Nephron progenitor cell (in vitro differentiated cells): Measurements from ENCODE around the gene HK2.
"Not testable (repeated sequence)": the region's sequence is repeated elsewhere in the genome, so short reads cannot be mapped to it uniquely, and the experiment has no call there.

ENCODE experiments used
- DNase-seq: peaks from one replicate; pipeline ENCODE4 v3.0.0; 2021
- H3K27ac Mint-ChIP-seq: 2 replicates; pipeline ENCODE4 v1.8.0; 2021; ENCODE audit warnings: mild to moderate bottlenecking, moderate library complexity, mixed read lengths
- H3K27me3 Mint-ChIP-seq: 2 replicates; pipeline ENCODE4 v1.8.0; 2021; ENCODE audit warnings: mild to moderate bottlenecking, low read depth, mixed read lengths; ENCODE audit not compliant: poor library complexity
- H3K36me3 Mint-ChIP-seq: 2 replicates; pipeline ENCODE4 v1.8.0; 2021; ENCODE audit warnings: low read depth, mixed read lengths
- H3K4me1 Mint-ChIP-seq: 2 replicates; pipeline ENCODE4 v1.8.0; 2021; ENCODE audit warnings: mixed read lengths
- H3K4me3 Mint-ChIP-seq: 2 replicates; pipeline ENCODE4 v1.8.0; 2021; ENCODE audit warnings: mild to moderate bottlenecking, moderate library complexity, mixed read lengths
- H3K9me3 Mint-ChIP-seq: 2 replicates; pipeline ENCODE4 v1.8.0; 2021; ENCODE audit warnings: mild to moderate bottlenecking, moderate library complexity, mixed read lengths
- CTCF ChIP-seq: fragments of 200-600 bp; sonication (generic); IDR thresholded peaks from 2 replicates; pipeline ENCODE4 v1.5.0; 2021; ENCODE audit warnings: antibody characterized with exemption

HK2 gene

GRCh38 chr2:74831693-74832530 lies 2.0 kb upstream of the HK2 start:
- DNase-seq: no peak
- no peak overlapping the region for H3K4me3 Mint-ChIP-seq
- H3K9me3 Mint-ChIP-seq: no peaks in the 10 kb centered on the region
- H3K27ac Mint-ChIP-seq: no peak overlapping the region
- peaks cover 19% of the 10 kb centered on the region for H3K4me1 Mint-ChIP-seq
- TF ChIP-seq CTCF: no peak
- peaks cover 4% of the 10 kb centered on the region for H3K36me3 Mint-ChIP-seq
- peaks cover 11% of the 10 kb centered on the region for H3K27me3 Mint-ChIP-seq

- peak; percentile 53 for DNase-seq
- peak overlapping the region; percentile 91 for H3K27ac Mint-ChIP-seq
Measured at GRCh38 chr2:74834234-74834791, 386 bp downstream of the HK2 start.

GRCh38 chr2:74834792-74835755 lies 1.1 kb downstream of the HK2 start:
- Mint-ChIP-seq H3K36me3 (peaks cover 27% of the 10 kb centered on the region), H3K9me3 (no peaks in the 10 kb centered on the region), H3K27ac (peak overlapping the region; percentile 98), H3K27me3 (peaks cover 11% of the 10 kb centered on the region), H3K4me3 (peak overlapping the region; percentile 98), H3K4me1 (peaks cover 40% of the 10 kb centered on the region)
- DNase-seq: peak; percentile 69
- TF ChIP-seq CTCF: no peak

More at GRCh38 chr2:74834234-74834791, 386 bp downstream of the HK2 start:
- H3K27me3 Mint-ChIP-seq: peaks cover 17% of the 10 kb centered on the region
- peaks cover 40% of the 10 kb centered on the region for H3K4me1 Mint-ChIP-seq
- H3K4me3 Mint-ChIP-seq: peak overlapping the region; percentile 98
- not testable (repeated sequence) for H3K9me3 Mint-ChIP-seq
- H3K36me3 Mint-ChIP-seq: peaks cover 25% of the 10 kb centered on the region

- peak overlapping the region; percentile 36 for H3K27ac Mint-ChIP-seq
- TF ChIP-seq CTCF: peak; percentile 79
Measured at GRCh38 chr2:74835831-74836674, 2.1 kb downstream of the HK2 start.

GRCh38 chr2:74836675-74837401 lies 2.9 kb downstream of the HK2 start:
- H3K36me3 Mint-ChIP-seq: peaks cover 39% of the 10 kb centered on the region
- H3K4me3 Mint-ChIP-seq: peak overlapping the region; percentile 98

More at GRCh38 chr2:74835831-74836674, 2.1 kb downstream of the HK2 start:
- peaks cover 32% of the 10 kb centered on the region for H3K36me3 Mint-ChIP-seq
- H3K9me3 Mint-ChIP-seq: no peaks in the 10 kb centered on the region
- H3K4me1 Mint-ChIP-seq: peaks cover 44% of the 10 kb centered on the region
- peak; percentile 22 for DNase-seq
- peak overlapping the region; percentile 98 for H3K4me3 Mint-ChIP-seq
- H3K27me3 Mint-ChIP-seq: peaks cover 11% of the 10 kb centered on the region

More at GRCh38 chr2:74836675-74837401, 2.9 kb downstream of the HK2 start:
- peaks cover 11% of the 10 kb centered on the region for H3K27me3 Mint-ChIP-seq
- H3K9me3 Mint-ChIP-seq: no peaks in the 10 kb centered on the region
- peaks cover 51% of the 10 kb centered on the region for H3K4me1 Mint-ChIP-seq
- H3K27ac Mint-ChIP-seq: no peak overlapping the region
- DNase-seq: no peak
- no peak for TF ChIP-seq CTCF
